Subcutaneous abdominal adipose tissue (tissue), 5 donors: ENCODE measurements around the gene TNFSF11.

Experiments used
- H3K27ac ChIP-seq: one replicate; pipeline ENCODE4 v1.7.0; 2013; ENCODE audit warnings: low read depth, mild to moderate bottlenecking, inconsistent platforms, low read length, moderate library complexity
- H3K27me3 ChIP-seq, 5 donors: one replicate each; pipeline ENCODE4 v1.7.0; 2013; ENCODE audit warnings: low read length in 5 of 5, inconsistent platforms in 1 of 5; ENCODE audit not compliant: control insufficient read depth in 5 of 5, insufficient read depth in 4 of 5
- H3K36me3 ChIP-seq, 5 donors: one replicate each; pipeline ENCODE4 v1.7.0; 2013; ENCODE audit warnings: low read length in 5 of 5; ENCODE audit not compliant: control insufficient read depth in 5 of 5, insufficient read depth in 5 of 5
- H3K4me1 ChIP-seq, 5 donors: one replicate each; pipeline ENCODE4 v1.7.0; 2013; ENCODE audit warnings: low read length in 5 of 5, mild to moderate bottlenecking in 3 of 5, moderate library complexity in 1 of 5; ENCODE audit not compliant: control insufficient read depth in 5 of 5, insufficient read depth in 5 of 5
- H3K4me3 ChIP-seq, 5 donors: one replicate each; pipeline ENCODE4 v1.7.0; 2013; ENCODE audit warnings: low read length in 5 of 5, low read depth in 1 of 5
- H3K9ac ChIP-seq, 5 donors: one replicate each; pipeline ENCODE4 v1.7.0; 2013; ENCODE audit warnings: low read length in 5 of 5, mild to moderate bottlenecking in 4 of 5, moderate library complexity in 3 of 5
- H3K9me3 ChIP-seq, 5 donors: one replicate each; pipeline ENCODE4 v1.7.0; 2013; ENCODE audit warnings: low read length in 5 of 5; ENCODE audit not compliant: control insufficient read depth in 5 of 5
- donor health status: healthy.
- donor health status: healthy.
- donor health status: healthy.
- donor health status: healthy.
- donor health status: healthy.

TNFSF11 gene

DNA sequence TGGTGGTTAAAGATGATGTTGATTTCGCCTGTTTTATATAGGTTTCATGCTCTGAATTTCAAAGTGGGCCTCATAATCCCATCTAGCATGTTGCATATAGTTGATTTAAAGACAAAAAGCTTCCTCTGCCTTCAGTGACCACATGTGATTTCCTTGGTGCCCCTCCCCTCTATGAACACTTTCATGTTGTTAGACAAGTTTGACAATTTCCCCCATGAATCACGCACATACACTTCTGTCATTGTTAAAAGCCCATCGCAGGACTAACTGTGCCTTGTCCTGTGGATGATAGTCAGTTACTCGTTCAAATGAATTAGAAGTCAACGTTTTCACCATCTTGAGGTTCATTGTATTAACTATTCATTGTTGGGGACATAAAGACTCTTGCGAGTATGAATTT is 6.7 kb downstream of the TNFSF11 start:
- no peak overlapping the region for H3K9ac ChIP-seq
- H3K9me3 ChIP-seq = no peaks in the 10 kb centered on the region
- peaks cover 0 to 7% (median 4%) of the 10 kb centered on the region in 5 donors for H3K27me3 ChIP-seq

DNA sequence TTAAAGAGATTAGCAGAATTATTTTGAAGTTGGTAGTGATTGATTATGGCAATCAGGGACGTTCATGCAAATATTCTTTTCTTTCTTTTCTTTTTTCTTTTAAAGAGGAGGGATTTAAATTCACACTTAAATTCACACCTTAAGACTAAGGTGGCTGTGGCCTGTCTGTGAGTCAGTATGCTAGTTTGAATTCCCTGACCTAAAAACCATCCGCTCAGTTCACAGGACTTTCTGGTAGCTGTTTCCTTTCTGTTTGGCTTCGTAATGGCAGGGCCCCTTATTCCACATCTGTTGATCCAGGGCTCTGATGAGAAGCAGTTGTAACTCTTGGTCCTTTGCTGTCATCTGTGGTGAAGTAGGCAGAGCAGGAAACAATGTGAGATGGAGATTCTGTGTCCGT is 7.5 kb downstream of the TNFSF11 start:
- Histone ChIP-seq H3K9ac (no peak overlapping the region), H3K9me3 (no peaks in the 10 kb centered on the region), H3K27ac (no peak overlapping the region), H3K27me3 (peaks cover 0 to 7% (median 0%) of the 10 kb centered on the region in 5 donors), H3K36me3 (no peaks in the 10 kb centered on the region), H3K4me1 (no peaks in the 10 kb centered on the region), H3K4me3 (no peak overlapping the region)

More for the DNA sequence above, 6.7 kb downstream of the TNFSF11 start:
- Histone ChIP-seq H3K4me1 (no peaks in the 10 kb centered on the region), H3K27ac (no peak overlapping the region), H3K36me3 (no peaks in the 10 kb centered on the region), H3K4me3 (no peak overlapping the region)

DNA sequence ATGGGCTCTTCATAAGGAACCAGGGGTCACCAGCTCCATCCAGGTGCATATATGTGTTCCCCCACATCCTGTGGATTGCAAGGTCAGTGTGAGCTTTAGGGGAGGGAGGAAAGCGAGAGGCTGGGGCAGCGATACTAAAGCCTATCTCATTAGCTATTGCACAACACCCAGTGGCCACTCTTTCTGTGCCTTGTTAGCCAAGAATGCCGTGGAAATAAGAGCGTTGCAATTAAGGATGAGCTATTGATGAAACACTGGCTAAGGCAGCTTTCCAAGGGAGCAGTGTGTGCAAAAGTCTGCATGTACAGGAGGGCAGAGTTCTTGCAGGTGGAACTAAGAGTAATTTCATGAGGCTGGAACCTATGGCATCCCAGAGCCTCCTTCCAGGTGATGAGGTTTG is 17.6 kb downstream of the TNFSF11 start:
- Histone ChIP-seq H3K9me3 (no peaks in the 10 kb centered on the region), H3K4me1 (no peaks in the 10 kb centered on the region), H3K9ac (no peak overlapping the region), H3K27ac (no peak overlapping the region), H3K27me3 (no peaks in the 10 kb centered on the region), H3K4me3 (no peak overlapping the region), H3K36me3 (no peaks in the 10 kb centered on the region)

DNA sequence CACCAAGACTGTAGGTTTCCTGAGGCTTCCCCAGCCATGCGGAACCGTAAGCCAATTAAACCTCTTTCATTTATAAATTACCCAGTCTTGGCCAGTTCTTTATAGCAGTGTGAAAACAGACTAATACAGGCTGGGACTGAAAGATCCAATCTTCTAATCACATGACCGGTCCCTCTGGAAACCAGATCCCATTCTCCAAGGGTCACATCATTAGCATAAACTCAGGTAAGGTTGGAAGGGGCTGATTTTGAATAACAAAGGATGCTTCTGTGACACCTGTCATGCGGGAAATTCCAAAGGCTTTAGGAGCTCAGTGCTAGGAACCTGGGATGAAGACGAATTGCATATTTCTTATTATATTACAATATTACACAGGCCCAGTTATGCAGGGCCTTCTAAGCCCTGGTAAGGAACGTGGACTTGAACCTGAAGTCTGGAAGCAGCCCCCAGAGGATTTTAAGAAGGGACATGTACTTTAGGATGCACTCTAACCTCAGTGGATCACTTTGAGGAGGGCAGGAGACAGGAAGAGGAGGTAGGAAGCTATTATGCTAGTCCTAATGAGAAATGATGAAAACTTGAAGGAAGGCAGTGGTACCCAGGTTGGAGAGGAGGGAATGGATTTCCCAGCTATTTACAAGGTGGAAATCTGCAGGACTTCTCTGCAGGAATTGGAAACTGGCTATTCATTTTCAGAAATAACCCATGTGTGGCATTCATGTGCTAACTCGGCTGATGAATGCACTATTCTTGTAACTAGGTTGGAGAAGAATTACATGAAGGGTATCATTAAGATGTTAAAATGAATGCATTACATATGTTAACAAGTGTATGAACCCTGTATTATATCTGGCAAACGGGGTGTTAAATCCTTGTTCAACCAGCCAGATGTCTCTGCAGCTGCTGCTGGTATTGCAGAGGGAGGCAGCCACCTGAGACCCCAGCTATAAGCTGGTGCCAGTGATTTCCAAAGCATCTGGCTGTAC is 19.3 kb downstream of the TNFSF11 start:
- Histone ChIP-seq H3K9me3 (no peaks in the 10 kb centered on the region), H3K27ac (no peak overlapping the region), H3K4me1 (no peaks in the 10 kb centered on the region), H3K4me3 (no peak overlapping the region), H3K27me3 (no peaks in the 10 kb centered on the region), H3K36me3 (no peaks in the 10 kb centered on the region), H3K9ac (no peak overlapping the region)

DNA sequence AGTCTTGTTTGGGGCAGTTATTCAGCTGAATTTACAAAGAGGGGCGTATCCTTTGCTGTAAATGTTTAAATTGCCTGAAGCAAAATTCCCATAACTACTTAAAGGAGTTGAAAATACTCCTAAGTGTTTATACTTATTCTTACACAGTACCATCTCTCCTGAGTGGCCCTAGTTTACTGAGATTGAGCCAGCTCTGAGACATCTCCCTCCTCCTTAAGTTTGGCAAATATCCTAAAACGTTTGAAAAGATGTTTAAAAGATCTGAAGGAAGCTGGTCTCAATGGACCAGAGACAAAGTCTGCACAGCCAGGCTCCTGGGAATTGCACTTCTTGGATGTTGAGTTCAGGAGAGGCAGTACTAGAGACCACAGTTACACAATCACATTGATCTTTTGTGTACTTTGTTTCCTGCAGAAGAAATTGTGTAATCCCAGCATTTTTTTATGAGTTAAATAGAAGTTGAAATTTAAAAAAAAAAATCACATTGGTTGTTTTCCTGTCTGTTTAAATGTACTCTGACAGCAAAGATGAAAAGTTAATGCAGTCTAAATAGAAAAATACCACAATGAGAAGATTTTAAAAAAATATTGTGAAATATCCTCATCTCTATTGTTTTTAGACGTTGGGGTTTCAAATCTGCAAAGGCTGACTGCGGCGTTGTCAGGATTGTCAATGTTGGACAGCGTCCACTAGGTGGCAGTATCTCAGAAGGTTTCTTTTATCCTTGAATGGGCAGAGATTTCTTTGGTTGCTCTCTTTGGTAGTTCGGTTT is 20.7 kb downstream of the TNFSF11 start:
- no peaks in the 10 kb centered on the region for H3K27me3 ChIP-seq
- H3K4me3 ChIP-seq = no peak overlapping the region
- H3K9me3 ChIP-seq = no peaks in the 10 kb centered on the region
- H3K4me1 ChIP-seq = no peaks in the 10 kb centered on the region
- H3K9ac ChIP-seq = no peak overlapping the region
- no peaks in the 10 kb centered on the region for H3K36me3 ChIP-seq
- H3K27ac ChIP-seq = no peak overlapping the region

DNA sequence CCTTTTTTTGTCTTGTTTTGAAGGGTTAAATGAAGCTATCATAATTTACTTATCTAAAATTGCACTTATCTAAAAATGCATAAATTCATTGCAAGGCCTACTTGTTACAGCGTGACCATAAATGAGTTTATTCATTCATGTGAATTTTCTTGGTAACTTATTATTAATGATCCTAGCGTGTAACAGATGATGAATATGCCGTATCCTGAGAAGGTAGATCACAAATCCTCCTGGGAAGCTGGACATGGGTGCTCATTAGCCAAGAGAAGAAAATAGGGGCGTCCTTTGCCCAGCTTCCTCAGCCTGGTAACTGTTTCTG is 21.3 kb downstream of the TNFSF11 start:
- Histone ChIP-seq H3K27me3 (no peaks in the 10 kb centered on the region), H3K4me1 (no peaks in the 10 kb centered on the region), H3K9ac (no peak overlapping the region), H3K4me3 (no peak overlapping the region), H3K9me3 (no peaks in the 10 kb centered on the region), H3K27ac (no peak overlapping the region), H3K36me3 (no peaks in the 10 kb centered on the region)

DNA sequence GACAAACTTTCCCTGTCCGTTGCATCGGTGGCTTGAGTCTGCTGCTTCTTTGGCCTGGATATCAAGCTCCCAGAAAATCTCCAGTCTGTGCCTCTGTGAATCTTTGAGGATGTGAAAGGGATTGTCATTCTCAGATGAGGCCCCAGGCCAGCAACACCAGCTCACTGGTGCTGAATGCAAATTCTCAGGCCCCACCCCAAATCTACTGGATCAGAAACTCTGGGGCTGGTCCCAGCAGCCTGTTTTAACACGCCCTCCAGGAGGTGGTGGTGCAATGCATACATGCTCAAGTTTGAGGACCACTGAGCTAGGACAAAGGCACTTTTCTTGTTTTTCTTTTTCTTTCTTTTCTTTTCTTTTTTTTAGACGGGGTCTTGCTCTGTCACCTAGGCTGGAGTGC is 23.6 kb downstream of the TNFSF11 start:
- no peaks in the 10 kb centered on the region for H3K9me3 ChIP-seq
- no peaks in the 10 kb centered on the region for H3K27me3 ChIP-seq
- H3K4me1 ChIP-seq = no peaks in the 10 kb centered on the region
- H3K9ac ChIP-seq = no peak overlapping the region
- no peaks in the 10 kb centered on the region for H3K36me3 ChIP-seq
- no peak overlapping the region for H3K4me3 ChIP-seq
- H3K27ac ChIP-seq = no peak overlapping the region

DNA sequence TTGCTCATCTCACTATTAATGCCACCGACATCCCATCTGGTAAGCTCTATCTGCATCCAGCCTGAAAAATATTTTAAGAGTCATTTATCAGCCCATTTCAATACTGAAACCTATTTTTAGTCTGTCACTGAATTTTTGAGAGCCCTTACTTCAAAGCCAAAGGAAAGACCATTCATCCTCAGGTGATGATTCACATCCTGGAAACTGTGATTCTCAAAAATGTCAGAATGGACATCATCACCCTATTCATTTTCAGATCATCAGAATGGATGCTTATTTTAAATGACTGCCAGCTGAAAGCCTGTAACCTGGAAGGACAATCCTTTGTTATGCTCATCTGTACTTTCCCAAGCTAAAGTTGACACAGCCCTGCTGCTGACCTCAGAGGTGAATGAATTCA is 27.0 kb downstream of the TNFSF11 start:
- Histone ChIP-seq H3K9ac (no peak overlapping the region), H3K9me3 (no peaks in the 10 kb centered on the region), H3K4me3 (no peak overlapping the region), H3K27ac (no peak overlapping the region), H3K4me1 (no peaks in the 10 kb centered on the region), H3K36me3 (no peaks in the 10 kb centered on the region), H3K27me3 (no peaks in the 10 kb centered on the region)

DNA sequence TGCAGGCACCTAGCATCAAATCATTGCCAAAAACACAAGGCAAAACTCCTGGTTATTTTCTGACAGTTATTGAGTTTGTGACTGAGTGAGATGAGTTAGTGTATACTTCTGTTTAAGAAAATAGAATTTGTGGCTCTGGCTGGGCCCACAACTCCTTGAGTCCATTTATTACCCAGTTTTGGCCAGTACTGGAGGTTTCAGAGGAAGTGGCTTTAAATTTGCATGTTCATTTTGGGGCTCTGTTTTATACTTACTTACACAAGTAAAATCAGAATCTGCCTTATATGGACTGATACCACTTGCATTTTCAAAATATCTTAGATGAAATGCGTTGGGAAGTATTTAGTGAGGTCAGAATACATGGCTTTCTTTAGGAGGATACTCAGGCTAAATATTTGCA is 29.0 kb downstream of the TNFSF11 start:
- H3K9me3 ChIP-seq = no peaks in the 10 kb centered on the region

DNA sequence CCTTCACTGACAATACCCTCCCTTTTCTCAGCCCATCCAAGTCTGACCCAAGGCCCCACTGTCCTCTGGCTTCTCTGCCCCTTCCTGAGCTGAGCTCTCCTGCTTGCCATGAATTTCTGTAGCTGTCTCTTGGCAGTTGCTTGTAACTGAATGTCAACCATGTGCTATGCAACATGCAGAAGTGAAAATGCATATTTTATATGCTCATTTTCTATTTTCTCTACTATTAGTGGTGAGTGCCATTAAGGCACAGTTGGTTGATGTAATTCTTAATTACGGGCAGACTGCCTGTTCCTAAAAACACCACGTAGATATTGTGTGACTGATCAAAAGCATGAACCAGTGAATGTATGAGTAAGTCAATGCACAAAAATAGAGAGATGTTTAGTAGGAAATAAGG is 29.6 kb downstream of the TNFSF11 start:
- no peaks in the 10 kb centered on the region for H3K9me3 ChIP-seq
- no peak overlapping the region for H3K9ac ChIP-seq
- H3K4me3 ChIP-seq = no peak overlapping the region
- no peak overlapping the region for H3K27ac ChIP-seq
- no peaks in the 10 kb centered on the region for H3K27me3 ChIP-seq
- no peaks in the 10 kb centered on the region for H3K36me3 ChIP-seq
- no peaks in the 10 kb centered on the region for H3K4me1 ChIP-seq

More for the DNA sequence above, 29.0 kb downstream of the TNFSF11 start:
- Histone ChIP-seq H3K4me3 (no peak overlapping the region), H3K27me3 (no peaks in the 10 kb centered on the region), H3K9ac (no peak overlapping the region), H3K27ac (no peak overlapping the region), H3K4me1 (no peaks in the 10 kb centered on the region), H3K36me3 (no peaks in the 10 kb centered on the region)
